OCI-LY7 (cell line): Measurements from ENCODE around the gene ZNF430.

Experiments
- CTCF ChIP-seq: fragments of 200-600 bp; sonication (generic); conservative IDR thresholded peaks from 2 replicates; pipeline ENCODE4 v1.5.1; 2014; ENCODE audit warnings: mild to moderate bottlenecking, antibody characterized with exemption, low read length, moderate library complexity, mixed read lengths
- EZH2phosphoT487 ChIP-seq: fragments of 200-600 bp; sonication (generic); IDR thresholded peaks from 2 replicates; pipeline ENCODE4 v1.6.1; 2018; ENCODE audit warnings: low read depth, borderline replicate concordance, mild to moderate bottlenecking, mixed run types, antibody characterized with exemption, low read length, moderate library complexity, mixed read lengths

GRCh38 chr19:21065336-21065735 lies 44.9 kb downstream of the ZNF430 start:
- TF ChIP-seq CTCF (no peak), EZH2phosphoT487 (no peak)
